NB4 (cell line): ENCODE data around the gene CABLES1.

ENCODE experiments used
- MYC ChIP-seq: IDR thresholded peaks from 2 replicates; pipeline ENCODE4 v1.6.1; 2011; ENCODE audit warnings: low read depth, low read length
- POLR2A ChIP-seq: IDR thresholded peaks from 2 replicates; pipeline ENCODE4 v1.6.1; 2011; ENCODE audit warnings: mild to moderate bottlenecking; ENCODE audit not compliant: insufficient read length; ENCODE audit errors: extremely low read depth
- TF ChIP-seq, protein P1 (sequence below): IDR thresholded peaks from one replicate; pipeline ENCODE4 v1.5.1; 2012; ENCODE audit warnings: low read depth, low read length
- TF ChIP-seq, protein P2 (sequence below): IDR thresholded peaks from 2 replicates; pipeline ENCODE4 v1.6.1; 2011; ENCODE audit warnings: low read depth, low read length

GRCh38 chr18:23239350-23239692 is 104.0 kb downstream of the CABLES1 start:
- TF ChIP-seq, protein P1, sequence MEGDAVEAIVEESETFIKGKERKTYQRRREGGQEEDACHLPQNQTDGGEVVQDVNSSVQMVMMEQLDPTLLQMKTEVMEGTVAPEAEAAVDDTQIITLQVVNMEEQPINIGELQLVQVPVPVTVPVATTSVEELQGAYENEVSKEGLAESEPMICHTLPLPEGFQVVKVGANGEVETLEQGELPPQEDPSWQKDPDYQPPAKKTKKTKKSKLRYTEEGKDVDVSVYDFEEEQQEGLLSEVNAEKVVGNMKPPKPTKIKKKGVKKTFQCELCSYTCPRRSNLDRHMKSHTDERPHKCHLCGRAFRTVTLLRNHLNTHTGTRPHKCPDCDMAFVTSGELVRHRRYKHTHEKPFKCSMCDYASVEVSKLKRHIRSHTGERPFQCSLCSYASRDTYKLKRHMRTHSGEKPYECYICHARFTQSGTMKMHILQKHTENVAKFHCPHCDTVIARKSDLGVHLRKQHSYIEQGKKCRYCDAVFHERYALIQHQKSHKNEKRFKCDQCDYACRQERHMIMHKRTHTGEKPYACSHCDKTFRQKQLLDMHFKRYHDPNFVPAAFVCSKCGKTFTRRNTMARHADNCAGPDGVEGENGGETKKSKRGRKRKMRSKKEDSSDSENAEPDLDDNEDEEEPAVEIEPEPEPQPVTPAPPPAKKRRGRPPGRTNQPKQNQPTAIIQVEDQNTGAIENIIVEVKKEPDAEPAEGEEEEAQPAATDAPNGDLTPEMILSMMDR = no peak
- TF ChIP-seq MYC = no peak
- TF ChIP-seq POLR2A = no peak
- TF ChIP-seq, protein P2, sequence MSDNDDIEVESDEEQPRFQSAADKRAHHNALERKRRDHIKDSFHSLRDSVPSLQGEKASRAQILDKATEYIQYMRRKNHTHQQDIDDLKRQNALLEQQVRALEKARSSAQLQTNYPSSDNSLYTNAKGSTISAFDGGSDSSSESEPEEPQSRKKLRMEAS = no peak
